DND-41 (cell line): ENCODE results near the gene SET.

Experiments
- ATAC-seq: fragments of 200-7000 bp; cut with Tn5 transposase; 3 replicates; pipeline ENCODE4 v1.9.1; 2021; ENCODE audit warnings: low read depth; ENCODE audit not compliant: insufficient read depth
- DNase-seq: peaks from one replicate; pipeline ENCODE4 v3.0.0-alpha.2; 2020
- H2AFZ ChIP-seq: 2 replicates; pipeline ENCODE4 v1.6.0; 2012; ENCODE audit warnings: low read depth, low read length
- H3K27ac ChIP-seq: 2 replicates; pipeline ENCODE4 v1.5.1; 2012; ENCODE audit warnings: low read length, inconsistent platforms
- H3K27me3 ChIP-seq: fragments of 200-600 bp; sonication (generic); 2 replicates; pipeline ENCODE4 v1.6.0; 2012; ENCODE audit warnings: low read length, mild to moderate bottlenecking, inconsistent platforms; ENCODE audit not compliant: insufficient read depth, poor library complexity
- H3K36me3 ChIP-seq: 2 replicates; pipeline ENCODE4 v1.5.1; 2012; ENCODE audit warnings: low read length, inconsistent platforms; ENCODE audit not compliant: insufficient read depth
- H3K4me1 ChIP-seq: 2 replicates; pipeline ENCODE4 v1.5.1; 2012; ENCODE audit warnings: mild to moderate bottlenecking, low read length; ENCODE audit not compliant: insufficient read depth
- H3K4me2 ChIP-seq: 2 replicates; pipeline ENCODE4 v1.6.0; 2012; ENCODE audit warnings: mild to moderate bottlenecking, moderate library complexity, low read length, inconsistent platforms; ENCODE audit not compliant: insufficient read depth
- H3K4me3 ChIP-seq, 2 experiments: fragments of 200-600 bp in 1 of 2; shearing (Covaris generic) in 1 of 2; 2 replicates each; pipeline ENCODE4 v1.5.1; 2012 to 2016; ENCODE audit warnings: inconsistent platforms in 2 of 2, low read length in 2 of 2, mild to moderate bottlenecking in 2 of 2, low read depth in 1 of 2, moderate library complexity in 1 of 2
- H3K79me2 ChIP-seq: 2 replicates; pipeline ENCODE4 v1.6.0; 2012; ENCODE audit warnings: low read length, inconsistent platforms; ENCODE audit not compliant: insufficient read depth
- H3K9ac ChIP-seq: 2 replicates; pipeline ENCODE4 v1.6.0; 2012; ENCODE audit warnings: low read depth, mild to moderate bottlenecking, inconsistent platforms, low read length, moderate library complexity
- H3K9me3 ChIP-seq: 2 replicates; pipeline ENCODE4 v1.5.1; 2012; ENCODE audit warnings: low read length, moderate library complexity, mild to moderate bottlenecking, inconsistent platforms; ENCODE audit not compliant: insufficient read depth, severe bottlenecking
- H4K20me1 ChIP-seq: 2 replicates; pipeline ENCODE4 v1.6.0; 2012; ENCODE audit warnings: low read length; ENCODE audit not compliant: insufficient read depth
- CTCF ChIP-seq: IDR thresholded peaks from 2 replicates; pipeline ENCODE4 v1.5.1; 2012; ENCODE audit warnings: borderline replicate concordance, low read length, moderate library complexity, mild to moderate bottlenecking; ENCODE audit not compliant: poor library complexity, severe bottlenecking; ENCODE audit errors: extremely low read depth
- EZH2 ChIP-seq: IDR thresholded peaks from 3 replicates; pipeline ENCODE4 v1.6.1; 2012; ENCODE audit warnings: borderline replicate concordance, low read depth, mild to moderate bottlenecking, moderate library complexity, low read length, inconsistent platforms; ENCODE audit not compliant: severe bottlenecking

SET gene

GRCh38 chr9:128718047-128718446 is 29.0 kb downstream of the SET start:
- H3K79me2 ChIP-seq: peaks cover 3% of the 10 kb centered on the region; the same call in 1 of the 2 replicates
- no peak overlapping the region for H3K4me2 ChIP-seq
- DNase-seq: no peak
- H3K27me3 ChIP-seq: no peaks in the 10 kb centered on the region
- no peak overlapping the region for H3K27ac ChIP-seq
- H4K20me1 ChIP-seq: no peaks in the 10 kb centered on the region
- no peak overlapping the region for H2AFZ ChIP-seq
- no peak for ATAC-seq
- no peak overlapping the region for H3K9ac ChIP-seq
- peaks cover 9% of the 10 kb centered on the region for H3K4me1 ChIP-seq
- TF ChIP-seq CTCF (no peak), EZH2 (no peak)
- H3K36me3 ChIP-seq: peaks cover 28% of the 10 kb centered on the region
- H3K9me3 ChIP-seq: no peaks in the 10 kb centered on the region
- no peak overlapping the region for H3K4me3 ChIP-seq

- ATAC-seq (no peak), DNase-seq (no peak)
- no peak overlapping the region for H3K27ac ChIP-seq
- H3K4me2 ChIP-seq: no peak overlapping the region
- peaks cover 14% of the 10 kb centered on the region for H3K4me1 ChIP-seq
- H3K4me3 ChIP-seq: no peak overlapping the region
- TF ChIP-seq EZH2 (no peak), CTCF (no peak)
- H3K9me3 ChIP-seq: no peaks in the 10 kb centered on the region
- no peaks in the 10 kb centered on the region for H3K27me3 ChIP-seq
- H4K20me1 ChIP-seq: no peaks in the 10 kb centered on the region
- H3K79me2 ChIP-seq: peaks cover 6% of the 10 kb centered on the region
- peaks cover 25% of the 10 kb centered on the region for H3K36me3 ChIP-seq
- no peak overlapping the region for H2AFZ ChIP-seq
- no peak overlapping the region for H3K9ac ChIP-seq
These were observed 29.5 kb downstream of the SET start for GRCh38 chr9:128718475-128718874.

- no peak for TF ChIP-seq CTCF
- TF ChIP-seq EZH2: no peak
- Histone ChIP-seq H3K79me2 (peaks cover 17% of the 10 kb centered on the region), H4K20me1 (no peaks in the 10 kb centered on the region), H2AFZ (no peak overlapping the region), H3K27me3 (no peaks in the 10 kb centered on the region), H3K36me3 (peaks cover 17% of the 10 kb centered on the region), H3K9ac (no peak overlapping the region), H3K9me3 (no peaks in the 10 kb centered on the region), H3K4me1 (peaks cover 25% of the 10 kb centered on the region), H3K4me2 (no peak overlapping the region), H3K27ac (no peak overlapping the region), H3K4me3 (no peak overlapping the region)
- no peak for DNase-seq
- no peak for ATAC-seq
These were observed 31.0 kb downstream of the SET start for GRCh38 chr9:128719919-128720605.
